Type B pancreatic cell (in vitro differentiated cells): ENCODE results near the gene SLC35F1. TPM values are rescaled to one million over a fixed set of nuclear protein-coding genes. Genes with fewer than 3 reads are reported as not detected.

Source experiments
- DNase-seq: peaks from one replicate; pipeline ENCODE4 v3.0.0; 2021; ENCODE audit warnings: mixed read lengths; ENCODE audit not compliant: unreplicated experiment; ENCODE audit errors: extremely low spot score
- H3K27ac Mint-ChIP-seq: 2 replicates; pipeline ENCODE4 v1.8.0; 2021; ENCODE audit warnings: mild to moderate bottlenecking, mixed read lengths
- H3K27me3 Mint-ChIP-seq: 2 replicates; pipeline ENCODE4 v1.8.0; 2021; ENCODE audit warnings: mixed read lengths
- H3K36me3 Mint-ChIP-seq: 2 replicates; pipeline ENCODE4 v1.8.0; 2021; ENCODE audit warnings: mixed read lengths
- H3K4me1 Mint-ChIP-seq: one replicate; pipeline ENCODE4 v1.8.0; 2021; ENCODE audit warnings: mixed read lengths; ENCODE audit not compliant: unreplicated experiment
- H3K4me3 Mint-ChIP-seq: 2 replicates; pipeline ENCODE4 v1.8.0; 2021; ENCODE audit warnings: mild to moderate bottlenecking, mixed read lengths
- H3K9me3 Mint-ChIP-seq: 2 replicates; pipeline ENCODE4 v1.8.0; 2021; ENCODE audit warnings: mixed read lengths
- total RNA-seq: library from RNA; stranded (reverse); gene quantifications from 2 replicates; pipeline ENCODE4 v1.2.1, GENCODE V29; 2021; ENCODE audit warnings: low replicate concordance
- TF ChIP-seq, protein P1 (sequence below): fragments of 200-600 bp; sonication (generic); conservative IDR thresholded peaks from 2 replicates; pipeline ENCODE4 v1.5.0; 2021; ENCODE audit warnings: antibody characterized with exemption, mild to moderate bottlenecking

Gene SLC35F1
- total RNA-seq, 1 donor from 2014 or later = 6.1 TPM

DNA sequence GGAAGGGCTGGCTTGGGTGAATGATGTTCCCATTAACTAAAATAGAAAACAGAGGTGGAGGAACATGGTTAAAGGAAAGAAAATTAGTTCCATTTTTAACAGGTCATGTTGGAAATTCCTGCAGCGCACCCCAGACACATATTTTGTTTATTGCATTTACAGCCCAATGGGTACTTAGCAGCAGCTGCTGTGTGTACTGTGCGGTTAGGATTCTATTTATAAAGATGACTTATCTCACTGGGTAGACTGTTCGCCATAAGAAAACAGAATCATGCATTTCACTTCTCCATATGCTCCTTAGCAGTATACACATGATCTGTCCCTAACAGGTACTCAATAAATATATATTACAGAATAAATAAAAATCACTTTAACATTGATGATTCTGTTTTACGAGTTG, 135.8 kb downstream of the SLC35F1 start:
- Mint-ChIP-seq H3K27ac (no peak overlapping the region), H3K27me3 (no peaks in the 10 kb centered on the region), H3K36me3 (no peaks in the 10 kb centered on the region), H3K4me1 (no peaks in the 10 kb centered on the region), H3K9me3 (no peaks in the 10 kb centered on the region), H3K4me3 (no peak overlapping the region)
- TF ChIP-seq, protein P1, sequence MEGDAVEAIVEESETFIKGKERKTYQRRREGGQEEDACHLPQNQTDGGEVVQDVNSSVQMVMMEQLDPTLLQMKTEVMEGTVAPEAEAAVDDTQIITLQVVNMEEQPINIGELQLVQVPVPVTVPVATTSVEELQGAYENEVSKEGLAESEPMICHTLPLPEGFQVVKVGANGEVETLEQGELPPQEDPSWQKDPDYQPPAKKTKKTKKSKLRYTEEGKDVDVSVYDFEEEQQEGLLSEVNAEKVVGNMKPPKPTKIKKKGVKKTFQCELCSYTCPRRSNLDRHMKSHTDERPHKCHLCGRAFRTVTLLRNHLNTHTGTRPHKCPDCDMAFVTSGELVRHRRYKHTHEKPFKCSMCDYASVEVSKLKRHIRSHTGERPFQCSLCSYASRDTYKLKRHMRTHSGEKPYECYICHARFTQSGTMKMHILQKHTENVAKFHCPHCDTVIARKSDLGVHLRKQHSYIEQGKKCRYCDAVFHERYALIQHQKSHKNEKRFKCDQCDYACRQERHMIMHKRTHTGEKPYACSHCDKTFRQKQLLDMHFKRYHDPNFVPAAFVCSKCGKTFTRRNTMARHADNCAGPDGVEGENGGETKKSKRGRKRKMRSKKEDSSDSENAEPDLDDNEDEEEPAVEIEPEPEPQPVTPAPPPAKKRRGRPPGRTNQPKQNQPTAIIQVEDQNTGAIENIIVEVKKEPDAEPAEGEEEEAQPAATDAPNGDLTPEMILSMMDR = no peak
- no peak for DNase-seq

DNA sequence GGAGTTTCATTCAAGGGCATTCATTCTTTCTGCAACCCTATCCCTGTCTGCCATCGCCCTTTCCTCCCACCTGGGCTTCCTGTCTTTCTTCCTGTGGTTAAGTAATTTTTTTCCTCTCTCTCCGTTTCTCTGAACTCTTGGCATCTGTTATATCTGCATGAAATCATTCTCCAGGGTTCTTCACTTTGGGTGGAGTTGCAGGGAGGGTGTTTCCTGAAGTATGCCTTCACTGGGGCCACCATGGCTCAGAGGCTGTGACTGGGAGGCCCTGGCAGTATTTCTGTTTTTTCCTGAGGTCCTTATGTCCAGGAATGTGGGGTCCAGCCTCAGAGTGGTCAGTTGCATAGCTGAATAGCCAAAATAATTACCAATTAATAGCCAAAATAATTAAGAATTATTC, 137.2 kb downstream of the SLC35F1 start:
- no peaks in the 10 kb centered on the region for H3K9me3 Mint-ChIP-seq
- H3K27me3 Mint-ChIP-seq = no peaks in the 10 kb centered on the region

DNA sequence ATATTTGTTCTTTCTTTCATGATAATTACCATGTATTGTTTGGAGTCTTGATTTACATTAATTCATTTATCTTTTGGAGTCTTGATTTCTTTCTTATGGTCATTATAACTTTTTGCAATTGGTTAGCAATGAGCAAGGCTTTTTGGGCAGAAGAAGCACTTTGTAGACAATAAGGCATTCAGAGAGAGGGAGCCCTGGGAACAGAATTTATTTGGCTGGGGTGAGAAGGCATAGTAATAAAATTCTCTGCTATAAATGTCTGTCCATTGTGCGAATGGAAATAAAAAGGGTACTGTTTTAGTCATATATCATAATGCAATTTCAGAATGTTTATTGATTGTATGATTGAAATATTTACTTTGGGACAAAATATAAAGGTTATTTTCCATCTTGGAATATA, 147.0 kb downstream of the SLC35F1 start:
- Mint-ChIP-seq H3K27ac (no peak overlapping the region), H3K36me3 (no peaks in the 10 kb centered on the region), H3K4me1 (no peaks in the 10 kb centered on the region), H3K9me3 (no peaks in the 10 kb centered on the region), H3K27me3 (no peaks in the 10 kb centered on the region), H3K4me3 (no peak overlapping the region)
- no peak for DNase-seq
- TF ChIP-seq, protein P1 = no peak

More for the DNA sequence above, 137.2 kb downstream of the SLC35F1 start:
- no peaks in the 10 kb centered on the region for H3K4me1 Mint-ChIP-seq
- no peak overlapping the region for H3K4me3 Mint-ChIP-seq
- no peak overlapping the region for H3K27ac Mint-ChIP-seq
- DNase-seq = no peak
- TF ChIP-seq, protein P1 = no peak
- no peaks in the 10 kb centered on the region for H3K36me3 Mint-ChIP-seq

DNA sequence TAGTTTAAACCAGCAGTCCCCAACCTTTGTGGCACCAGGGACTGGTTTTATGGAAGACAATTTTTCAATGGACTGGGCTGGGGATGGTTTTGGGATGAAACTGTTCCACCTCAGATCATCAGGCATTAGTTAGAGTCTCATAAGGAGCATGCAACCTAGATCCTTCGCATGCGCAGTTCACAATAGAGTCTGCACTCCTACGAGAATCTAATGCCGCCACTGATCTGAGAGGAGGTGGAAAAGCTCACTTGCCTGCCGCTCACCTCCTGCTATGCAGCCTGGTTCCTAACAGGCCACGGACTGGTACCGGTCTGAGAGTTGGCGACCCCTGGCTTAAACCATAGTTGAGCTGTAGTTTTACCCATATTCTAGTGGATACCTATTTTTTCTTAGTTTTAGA, 154.6 kb downstream of the SLC35F1 start:
- H3K27ac Mint-ChIP-seq = no peak overlapping the region
- no peaks in the 10 kb centered on the region for H3K9me3 Mint-ChIP-seq
- no peaks in the 10 kb centered on the region for H3K27me3 Mint-ChIP-seq
- TF ChIP-seq, protein P1 = no peak
- DNase-seq = no peak
- H3K36me3 Mint-ChIP-seq = no peaks in the 10 kb centered on the region
- no peaks in the 10 kb centered on the region for H3K4me1 Mint-ChIP-seq
- H3K4me3 Mint-ChIP-seq = no peak overlapping the region

DNA sequence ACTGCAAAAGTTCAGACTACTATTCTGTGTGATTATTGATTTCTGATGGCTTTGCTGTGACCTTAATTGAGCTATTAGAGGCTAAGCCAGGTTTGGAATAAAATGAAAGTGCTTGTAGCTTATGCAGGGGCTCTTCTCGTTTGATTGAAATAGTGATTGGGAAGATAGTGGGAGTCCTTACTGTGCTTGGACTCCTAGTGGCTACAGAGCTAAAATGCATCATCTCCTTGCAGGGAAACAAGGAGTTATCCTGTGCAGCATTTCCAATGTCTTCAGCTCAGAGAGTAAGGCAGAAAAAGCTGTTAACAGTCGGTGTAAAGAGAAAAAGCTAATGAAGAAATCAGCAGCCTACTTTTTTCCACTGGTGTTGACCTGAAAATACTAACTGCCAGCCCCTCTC, 173.5 kb downstream of the SLC35F1 start:
- Mint-ChIP-seq H3K4me1 (no peaks in the 10 kb centered on the region), H3K36me3 (no peaks in the 10 kb centered on the region), H3K9me3 (no peaks in the 10 kb centered on the region), H3K27me3 (no peaks in the 10 kb centered on the region), H3K4me3 (no peak overlapping the region), H3K27ac (no peak overlapping the region)
- TF ChIP-seq, protein P1 = peak; percentile 63
- no peak for DNase-seq

DNA sequence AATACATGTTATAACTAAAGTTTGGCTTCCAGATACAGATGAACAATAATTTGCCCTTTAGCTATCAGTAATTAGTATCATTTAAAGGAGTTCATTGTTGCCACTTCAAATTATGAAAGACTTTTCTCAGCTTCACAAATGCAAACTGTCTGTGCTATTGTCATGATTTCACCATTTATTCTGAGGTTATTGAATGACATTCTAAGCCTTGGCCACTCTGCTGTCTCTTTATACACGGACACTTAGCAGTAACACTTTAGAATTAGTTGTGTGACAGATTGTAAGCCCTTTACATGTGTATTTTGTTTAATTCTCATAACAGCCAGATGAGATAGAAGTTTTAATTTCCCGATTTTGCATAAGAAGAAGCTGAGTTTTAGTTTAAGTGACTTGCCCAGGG, 176.6 kb downstream of the SLC35F1 start:
- Mint-ChIP-seq H3K27me3 (no peaks in the 10 kb centered on the region), H3K9me3 (no peaks in the 10 kb centered on the region), H3K27ac (no peak overlapping the region), H3K4me1 (no peaks in the 10 kb centered on the region), H3K36me3 (no peaks in the 10 kb centered on the region), H3K4me3 (no peak overlapping the region)
- TF ChIP-seq, protein P1 = no peak
- DNase-seq = no peak
